ENCODE results near the gene COL27A1. TPM values are rescaled to one million over a fixed set of nuclear protein-coding genes. Genes with fewer than 3 reads are reported as not detected.
A peak's percentile ranks its signal among the peaks of the same experiment; 100 is the strongest.

Gene COL27A1
- total RNA-seq, 1 donor from 2014 or later, result 6.4 TPM

- TF ChIP-seq CTCF (IDR thresholded peaks at IDR 0.05; ENCODE audit: borderline replicate concordance), result no peak
- no peak overlapping the region for H3K27ac ChIP-seq (replicated peaks)
These were observed 81.9 kb downstream of the COL27A1 start for GRCh38 chr9:114237247-114237646.

GRCh38 chr9:114237781-114238180 is 82.4 kb downstream of the COL27A1 start:
- no peaks in the 10 kb centered on the region for H3K36me3 ChIP-seq
- DNase-seq, result no peak
- H3K4me3 ChIP-seq, result no peak overlapping the region
- peaks cover 55% of the 10 kb centered on the region for H3K4me1 ChIP-seq
- H3K27me3 ChIP-seq (ENCODE audit: low read depth), result no peaks in the 10 kb centered on the region
- no peak for TF ChIP-seq CTCF (IDR thresholded peaks at IDR 0.05; ENCODE audit: borderline replicate concordance)
- intact Hi-C loops (cut with micrococcal nuclease), result no loop called here
- H3K27ac ChIP-seq (replicated peaks), result peak overlapping the region; percentile 73
- H3K9me3 ChIP-seq (replicated peaks), result no peaks in the 10 kb centered on the region

More at GRCh38 chr9:114237247-114237646, 81.9 kb downstream of the COL27A1 start:
- no peaks in the 10 kb centered on the region for H3K27me3 ChIP-seq (ENCODE audit: low read depth)
- no peaks in the 10 kb centered on the region for H3K36me3 ChIP-seq
- DNase-seq, result no peak
- H3K9me3 ChIP-seq (replicated peaks), result no peaks in the 10 kb centered on the region
- intact Hi-C loops (cut with micrococcal nuclease), result no loop called here
- peaks cover 55% of the 10 kb centered on the region for H3K4me1 ChIP-seq
- no peak overlapping the region for H3K4me3 ChIP-seq

GRCh38 chr9:114238472-114238871 is 83.1 kb downstream of the COL27A1 start:
- no peak for TF ChIP-seq CTCF (IDR thresholded peaks at IDR 0.05; ENCODE audit: borderline replicate concordance)
- peak overlapping the region; percentile 73 for H3K27ac ChIP-seq (replicated peaks)
- no peaks in the 10 kb centered on the region for H3K9me3 ChIP-seq (replicated peaks)
- peak; percentile 45 for DNase-seq
- H3K4me3 ChIP-seq, result peak overlapping the region; percentile 4
- H3K27me3 ChIP-seq (ENCODE audit: low read depth), result no peaks in the 10 kb centered on the region
- no peaks in the 10 kb centered on the region for H3K36me3 ChIP-seq
- H3K4me1 ChIP-seq, result peaks cover 50% of the 10 kb centered on the region
- intact Hi-C loops (cut with micrococcal nuclease), result no loop called here

GRCh38 chr9:114238891-114239875 is 83.8 kb downstream of the COL27A1 start:
- no peak for DNase-seq
- H3K27me3 ChIP-seq (ENCODE audit: low read depth), result no peaks in the 10 kb centered on the region
- intact Hi-C loops (cut with micrococcal nuclease), result no loop called here
- H3K27ac ChIP-seq (replicated peaks), result peak overlapping the region; percentile 73
- no peaks in the 10 kb centered on the region for H3K36me3 ChIP-seq
- TF ChIP-seq CTCF (IDR thresholded peaks at IDR 0.05; ENCODE audit: borderline replicate concordance), result peak; percentile 59
- peaks cover 44% of the 10 kb centered on the region for H3K4me1 ChIP-seq
- peak overlapping the region; percentile 4 for H3K4me3 ChIP-seq
- no peaks in the 10 kb centered on the region for H3K9me3 ChIP-seq (replicated peaks)

- Histone ChIP-seq H3K4me3 (no peak overlapping the region), H3K36me3 (no peaks in the 10 kb centered on the region), H3K4me1 (peaks cover 38% of the 10 kb centered on the region), H3K27ac (replicated peaks) (no peak overlapping the region), H3K27me3 (ENCODE audit: low read depth) (no peaks in the 10 kb centered on the region), H3K9me3 (replicated peaks) (no peaks in the 10 kb centered on the region)
- no peak for TF ChIP-seq CTCF (IDR thresholded peaks at IDR 0.05; ENCODE audit: borderline replicate concordance)
- DNase-seq, result no peak
- intact Hi-C loops (cut with micrococcal nuclease), result loop anchor here (10.0 kb wide), 1 partner anchor 55 kb away; no protein-coding TSS in a partner anchor
These were observed 84.9 kb downstream of the COL27A1 start for GRCh38 chr9:114240216-114240615.
